ENCODE measurements around the gene LRRC55.

DNA sequence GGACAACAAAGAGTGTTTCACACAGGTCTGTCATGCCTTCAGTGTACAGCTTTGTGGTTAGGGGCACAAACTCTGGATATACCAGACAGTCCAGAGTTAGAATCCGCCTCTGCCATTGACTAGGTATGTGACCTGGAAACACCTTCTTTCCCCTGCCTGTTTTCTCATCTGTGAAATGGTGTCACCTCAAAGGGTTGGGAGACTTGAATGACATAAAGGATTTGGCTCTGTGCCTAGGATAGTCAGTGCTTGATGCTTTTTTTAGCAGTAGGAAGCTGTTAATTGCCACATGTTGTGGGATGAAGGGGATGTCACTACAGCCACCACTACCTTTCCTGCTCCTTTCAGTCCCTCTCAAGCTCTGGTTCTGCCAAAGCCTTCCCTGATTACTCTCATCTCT lies 17.4 kb upstream of the LRRC55 start:
- TF ChIP-seq CTCF (IDR thresholded peaks at IDR 0.05; ENCODE audit: extremely low read depth in 1 of 2, insufficient read depth in 1 of 2, low read depth in 1 of 2, low read length in 2 of 2) (no peak), POLR2A (IDR thresholded peaks at IDR 0.05; ENCODE audit: low read depth, low read length) (no peak), EZH2 (IDR thresholded peaks at IDR 0.05; ENCODE audit: borderline replicate concordance, low read depth, low read length, severe bottlenecking) (no peak), POLR2AphosphoS5 (IDR thresholded peaks at IDR 0.05; ENCODE audit: insufficient read depth, low read depth, low read length) (no peak), GATA2 (IDR thresholded peaks at IDR 0.05; ENCODE audit: insufficient read depth, insufficient read length, low read depth, low read length) (no peak), JUN (IDR thresholded peaks at IDR 0.05; ENCODE audit: borderline replicate concordance, insufficient read depth, insufficient read length, low read depth) (no peak), FOS (IDR thresholded peaks at IDR 0.05; ENCODE audit: borderline replicate concordance, insufficient read depth, low read length) (no peak)
- TF ChIP-seq, protein P1, sequence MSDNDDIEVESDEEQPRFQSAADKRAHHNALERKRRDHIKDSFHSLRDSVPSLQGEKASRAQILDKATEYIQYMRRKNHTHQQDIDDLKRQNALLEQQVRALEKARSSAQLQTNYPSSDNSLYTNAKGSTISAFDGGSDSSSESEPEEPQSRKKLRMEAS (IDR thresholded peaks at IDR 0.05; ENCODE audit: insufficient read depth, insufficient read length): no peak

Data from endothelial cell of umbilical vein (primary cell).